ENCODE data around the gene PLCB1. TPM values are rescaled to one million over a fixed set of nuclear protein-coding genes. Genes with fewer than 3 reads are reported as not detected.
A peak's percentile ranks its signal among the peaks of the same experiment; 100 is the strongest.

The PLCB1 gene
- total RNA-seq, 1 donor, result 46.5 TPM

GRCh38 chr20:8647961-8648441 lies 515.9 kb downstream of the PLCB1 start:
- peak; percentile 85 for DNase-seq (ENCODE audit: low read depth)
- no peak overlapping the region for H3K4me3 ChIP-seq (ENCODE audit: low read depth, low read length)
- no peak for TF ChIP-seq CTCF (IDR thresholded peaks at IDR 0.05; ENCODE audit: insufficient read depth, low read length)

- DNase-seq (ENCODE audit: low read depth), result no peak
- no peak overlapping the region for H3K4me3 ChIP-seq (ENCODE audit: low read depth, low read length)
- no peak for TF ChIP-seq CTCF (IDR thresholded peaks at IDR 0.05; ENCODE audit: insufficient read depth, low read length)
These were observed 516.4 kb downstream of the PLCB1 start for GRCh38 chr20:8648466-8648865.

- H3K4me3 ChIP-seq (ENCODE audit: low read depth, low read length), result no peak overlapping the region
- no peak for DNase-seq (ENCODE audit: low read depth)
- TF ChIP-seq CTCF (IDR thresholded peaks at IDR 0.05; ENCODE audit: insufficient read depth, low read length), result no peak
These were observed 520.3 kb downstream of the PLCB1 start for GRCh38 chr20:8652396-8652795.

- TF ChIP-seq CTCF (IDR thresholded peaks at IDR 0.05; ENCODE audit: insufficient read depth, low read length), result no peak
- DNase-seq (ENCODE audit: low read depth), result no peak
These were observed 522.4 kb downstream of the PLCB1 start for GRCh38 chr20:8654486-8654885.

GRCh38 chr20:8656335-8656734 lies 524.3 kb downstream of the PLCB1 start:
- peak; percentile 19 for DNase-seq (ENCODE audit: low read depth)
- H3K4me3 ChIP-seq (ENCODE audit: low read depth, low read length), result no peak overlapping the region
- TF ChIP-seq CTCF (IDR thresholded peaks at IDR 0.05; ENCODE audit: insufficient read depth, low read length), result no peak

More at GRCh38 chr20:8654486-8654885, 522.4 kb downstream of the PLCB1 start:
- no peak overlapping the region for H3K4me3 ChIP-seq (ENCODE audit: low read depth, low read length)

GRCh38 chr20:8657664-8658063 lies 525.6 kb downstream of the PLCB1 start:
- no peak for TF ChIP-seq CTCF (IDR thresholded peaks at IDR 0.05; ENCODE audit: insufficient read depth, low read length)
- no peak for DNase-seq (ENCODE audit: low read depth)
- no peak overlapping the region for H3K4me3 ChIP-seq (ENCODE audit: low read depth, low read length)

GRCh38 chr20:8658103-8658502 lies 526.0 kb downstream of the PLCB1 start:
- DNase-seq (ENCODE audit: low read depth), result no peak
- H3K4me3 ChIP-seq (ENCODE audit: low read depth, low read length), result no peak overlapping the region
- no peak for TF ChIP-seq CTCF (IDR thresholded peaks at IDR 0.05; ENCODE audit: insufficient read depth, low read length)
